Mucosa of gallbladder (tissue), 1 donor: ENCODE results near the gene SNX25. TPM values are rescaled to one million over a fixed set of nuclear protein-coding genes. Genes with fewer than 3 reads are reported as not detected.
"Not testable (repeated sequence)": the region's sequence is repeated elsewhere in the genome, so short reads cannot be mapped to it uniquely, and the experiment has no call there.

ENCODE experiments used
- DNase-seq: peaks from one replicate; pipeline ENCODE4 v3.0.0-alpha.2; 2020; ENCODE audit warnings: low spot score
- total RNA-seq: library from RNA; stranded (reverse); gene quantifications from one replicate; pipeline ENCODE4 v1.2.1, GENCODE V29; 2021
- donor health status: DM: no; HTN: no; CAD: no.

Gene SNX25
- total RNA-seq, 1 donor from 2014 or later: 18.8 TPM

- DNase-seq: not testable (repeated sequence)
These were observed 4.3 kb upstream of the SNX25 start for GRCh38 chr4:185205073-185205472.

GRCh38 chr4:185205697-185206342 lies 3.6 kb upstream of the SNX25 start:
- DNase-seq: no peak

GRCh38 chr4:185207466-185207865 lies 1.9 kb upstream of the SNX25 start:
- DNase-seq: no peak

- not testable (repeated sequence) for DNase-seq
These were observed 379 bp downstream of the SNX25 start for GRCh38 chr4:185209852-185210101.

DNA sequence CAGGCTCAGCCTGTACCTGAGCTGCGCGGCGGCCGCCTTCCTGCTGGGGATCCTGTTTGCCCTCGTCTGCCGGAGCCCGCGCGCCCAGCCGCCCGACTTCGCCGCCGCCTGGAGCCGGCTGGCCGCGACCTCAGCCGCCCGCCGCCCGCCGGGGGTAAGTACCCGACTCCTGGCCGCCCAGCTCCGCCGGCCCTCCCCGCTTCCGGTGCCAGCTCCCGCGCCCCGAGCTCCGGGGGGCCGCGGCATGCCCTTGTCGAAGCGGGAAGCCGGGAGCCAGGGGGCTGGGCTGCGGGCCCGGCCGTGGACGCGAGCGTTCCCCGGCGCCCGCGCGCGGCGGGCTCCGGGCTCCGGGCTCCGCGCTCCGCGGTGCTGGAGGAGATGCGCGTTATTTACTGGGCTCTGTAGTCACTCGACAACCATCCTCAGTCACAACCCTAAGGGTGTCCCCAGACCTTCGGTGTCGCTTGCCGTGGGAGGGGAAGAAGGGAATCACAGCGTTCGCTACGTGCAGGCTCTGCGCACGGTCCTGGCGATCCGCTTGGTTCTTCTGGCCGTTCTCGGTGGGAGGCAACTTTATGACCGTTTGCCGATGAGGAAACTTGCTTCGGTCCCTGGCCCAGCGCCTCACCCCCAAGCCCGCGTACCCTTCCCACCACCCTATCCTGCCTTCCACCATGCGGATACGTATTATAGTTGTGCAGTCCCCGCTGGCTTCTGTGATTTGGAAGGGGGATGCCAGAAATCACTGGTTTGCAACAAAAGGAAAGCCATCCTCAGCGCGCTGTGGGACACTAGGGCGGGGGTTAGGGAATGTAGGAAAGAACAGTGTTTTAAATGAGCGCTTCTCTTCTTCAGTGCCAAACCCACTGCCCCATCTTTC lies 944 bp downstream of the SNX25 start:
- DNase-seq: peak; percentile 51

GRCh38 chr4:185211035-185211434 lies 1.6 kb downstream of the SNX25 start:
- DNase-seq: no peak

GRCh38 chr4:185211641-185212040 lies 2.2 kb downstream of the SNX25 start:
- DNase-seq: no peak

GRCh38 chr4:185212581-185212980 lies 3.2 kb downstream of the SNX25 start:
- DNase-seq: no peak

DNA sequence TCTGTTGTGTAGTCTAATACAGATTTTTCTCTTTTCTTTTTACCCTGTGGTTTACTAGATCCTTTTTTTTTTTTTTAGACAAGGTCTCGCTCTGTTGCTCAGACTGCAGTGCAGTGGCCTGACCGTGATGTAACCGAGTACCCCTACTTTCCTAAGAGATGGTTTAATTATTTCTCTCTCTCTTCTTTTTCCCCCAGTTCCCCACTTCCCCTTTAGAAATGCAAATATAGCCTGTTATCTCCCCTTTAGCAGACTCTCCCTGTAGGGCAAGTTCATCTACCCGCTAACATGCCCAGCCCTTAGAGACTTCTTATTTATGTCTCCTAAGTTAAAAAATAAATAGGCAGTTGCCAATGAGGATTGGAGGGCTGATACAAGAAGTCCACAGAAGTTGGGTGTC lies 4.5 kb downstream of the SNX25 start:
- DNase-seq: no peak

GRCh38 chr4:185215261-185215660 lies 5.9 kb downstream of the SNX25 start:
- DNase-seq: no peak

DNA sequence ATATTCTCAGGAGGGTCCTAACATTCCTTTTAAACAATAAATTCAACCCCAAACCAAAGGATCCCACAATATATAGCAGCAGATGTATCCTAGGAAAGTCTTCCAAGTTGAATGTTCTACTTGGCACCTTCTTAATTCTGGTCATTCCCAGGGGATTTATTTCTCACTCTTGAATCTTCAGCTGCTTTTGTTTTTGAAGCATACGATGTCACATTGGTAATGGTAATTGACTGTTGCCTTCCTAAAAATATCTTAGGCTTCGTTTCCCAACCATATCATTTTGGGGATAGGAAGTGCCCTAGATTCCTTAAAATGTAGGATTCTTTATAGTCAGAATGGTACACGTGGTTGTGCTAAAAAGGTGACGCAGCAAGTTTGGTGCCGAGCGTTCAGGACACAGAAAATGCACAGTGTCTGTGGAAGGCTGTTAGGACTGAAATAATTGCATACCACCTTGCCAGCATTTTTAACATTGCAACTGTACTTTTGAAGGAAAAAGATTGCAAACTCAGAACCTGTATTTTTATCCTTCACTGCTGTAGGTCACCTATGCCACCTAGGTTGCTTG lies 8.1 kb downstream of the SNX25 start:
- DNase-seq: no peak

DNA sequence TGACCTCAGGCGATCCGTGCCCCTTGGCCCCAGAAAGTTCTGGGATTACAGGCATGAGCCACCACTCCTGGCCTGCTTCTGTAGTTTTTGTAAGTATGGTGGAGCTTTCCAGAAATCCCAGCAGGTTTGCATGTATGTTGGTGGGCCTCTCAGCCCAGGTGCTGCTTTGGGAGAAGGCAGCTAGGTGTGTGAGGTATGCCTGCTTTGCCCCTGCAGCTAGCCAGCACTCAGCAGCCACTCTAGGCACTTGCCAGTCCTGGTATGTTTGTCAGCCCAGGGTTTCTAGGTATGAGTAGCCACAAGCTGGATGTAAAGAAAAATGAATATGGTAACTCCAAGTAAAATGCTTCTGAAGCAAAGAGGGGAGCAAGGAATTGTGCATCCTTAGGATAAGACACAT lies 8.9 kb downstream of the SNX25 start:
- DNase-seq: no peak

GRCh38 chr4:185219551-185220344 lies 10.3 kb downstream of the SNX25 start:
- DNase-seq: peak; percentile 60

GRCh38 chr4:185221491-185221890 lies 12.1 kb downstream of the SNX25 start:
- no peak for DNase-seq

DNA sequence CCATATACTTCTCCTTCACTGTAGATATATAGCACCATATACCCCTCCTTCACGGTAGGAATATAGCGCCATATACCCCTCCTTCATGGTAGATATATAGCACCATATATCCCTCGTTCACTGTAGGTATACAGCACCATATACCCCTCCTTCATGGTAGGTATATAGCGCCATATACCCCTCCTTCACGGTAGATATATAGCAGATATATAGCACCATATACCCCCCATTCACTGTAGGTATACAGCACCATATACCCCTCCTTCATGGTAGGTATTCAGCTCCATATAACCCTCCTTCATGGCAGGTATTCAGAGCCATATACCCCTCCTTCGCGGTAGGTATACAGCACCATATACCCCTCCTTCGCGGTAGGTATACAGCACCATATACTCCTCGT lies 12.5 kb downstream of the SNX25 start:
- no peak for DNase-seq

DNA sequence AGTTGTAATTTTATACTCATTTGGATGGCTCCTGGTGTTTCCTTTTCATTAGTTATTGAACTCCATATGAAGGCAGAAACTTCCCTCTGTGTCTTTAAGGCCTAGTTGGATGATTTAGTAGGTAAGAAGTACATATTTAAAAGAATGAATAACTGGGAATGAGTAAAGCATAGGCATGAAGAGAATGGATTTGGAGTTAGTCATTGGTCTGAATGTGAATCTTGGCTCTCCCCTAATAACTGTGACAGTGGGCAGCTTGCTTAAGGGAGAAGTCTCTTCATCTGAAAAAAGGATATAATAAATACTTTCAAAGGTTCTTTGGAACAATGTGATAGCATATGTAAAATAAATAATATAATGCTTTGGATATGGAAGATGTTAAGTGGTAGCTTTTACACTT lies 13.2 kb downstream of the SNX25 start:
- no peak for DNase-seq

- no peak for DNase-seq
These were observed 15.2 kb downstream of the SNX25 start for GRCh38 chr4:185224597-185224996.

- no peak for DNase-seq
These were observed 16.5 kb downstream of the SNX25 start for GRCh38 chr4:185225940-185226339.

DNA sequence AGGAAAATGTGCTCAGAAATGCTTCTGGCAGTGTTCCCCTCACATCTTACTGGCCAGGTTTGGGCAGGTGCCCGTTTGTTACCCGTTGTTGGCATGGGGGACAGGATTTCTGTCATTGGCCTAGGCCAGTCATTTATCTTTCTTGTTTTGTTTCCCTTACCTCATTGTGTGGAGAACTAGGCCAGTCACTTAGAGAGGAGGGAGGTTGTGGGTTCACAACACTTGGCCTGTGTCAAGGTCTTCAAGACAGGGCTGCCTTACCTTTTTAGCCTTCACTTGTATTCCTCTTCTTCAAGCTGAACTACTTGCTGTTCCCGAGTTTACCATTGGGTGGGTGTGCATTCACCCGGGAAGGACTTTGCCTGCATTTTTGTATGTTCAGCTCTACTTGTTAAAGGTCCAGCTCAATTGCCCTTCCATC lies 17.7 kb downstream of the SNX25 start:
- no peak for DNase-seq

DNA sequence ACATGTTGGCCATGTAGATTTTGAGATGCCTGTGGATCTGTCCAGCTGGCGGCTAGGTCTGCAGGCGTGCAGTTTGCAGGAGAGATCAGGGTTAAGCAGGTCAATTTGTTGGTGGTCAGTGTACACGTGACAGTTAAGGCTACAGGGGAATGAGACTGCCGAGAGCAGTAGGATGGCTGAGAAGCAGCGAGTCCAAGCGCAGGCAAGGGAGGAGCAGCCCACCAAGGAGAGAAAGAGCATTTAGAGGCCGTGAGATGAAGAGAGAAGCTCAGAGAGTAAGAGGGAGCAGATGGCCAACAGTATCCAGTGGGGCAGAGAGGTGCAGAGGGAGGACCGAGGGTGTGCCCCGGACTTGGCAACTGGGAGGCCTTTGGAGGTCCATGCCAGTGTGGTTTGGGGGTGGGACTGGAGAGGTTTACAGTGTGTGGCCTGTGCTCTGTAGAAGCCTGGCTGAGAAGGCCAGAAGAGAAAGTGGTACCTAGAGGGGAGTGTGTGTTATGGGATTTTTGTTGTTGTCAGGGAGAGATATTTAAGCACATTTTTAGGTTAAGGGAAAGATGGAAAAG lies 18.4 kb downstream of the SNX25 start:
- DNase-seq: no peak

DNA sequence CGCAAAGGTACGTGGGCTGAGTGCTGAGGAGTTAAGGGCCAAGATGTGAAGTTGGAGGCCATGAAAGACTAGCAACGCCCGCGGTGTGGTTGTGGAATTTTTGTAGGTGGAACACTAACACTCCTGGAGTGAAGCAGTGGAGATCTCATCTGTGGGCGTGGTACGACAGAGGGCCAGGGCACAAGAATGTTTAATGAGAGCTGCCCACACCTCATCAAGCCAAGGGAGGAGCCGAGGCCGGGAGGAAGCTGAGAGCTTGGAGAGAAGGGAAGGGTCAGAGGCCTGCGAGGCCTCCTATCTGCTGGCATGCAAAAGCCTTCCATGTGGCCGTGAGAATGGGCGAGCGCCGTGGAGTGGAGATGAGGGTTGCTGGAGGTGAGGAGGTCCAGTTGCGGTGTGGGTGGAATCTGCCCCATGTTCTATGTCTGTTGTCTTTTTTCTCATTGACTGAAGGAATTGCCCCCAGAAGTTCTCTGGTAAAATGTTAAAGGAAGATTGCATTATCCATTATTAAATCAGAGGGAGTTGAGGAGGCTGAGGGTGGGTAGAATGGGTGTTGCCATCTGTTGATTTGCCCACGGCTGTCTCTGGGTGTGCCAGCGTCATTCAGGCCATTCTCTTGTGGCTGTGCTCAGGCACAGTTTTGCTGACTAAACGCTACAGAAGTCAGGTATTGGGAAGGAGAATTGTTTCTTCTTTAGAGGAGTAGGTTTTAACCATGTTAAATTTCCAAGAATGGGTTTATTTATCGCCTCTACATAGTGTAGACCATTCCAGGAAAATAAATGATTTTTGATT lies 19.8 kb downstream of the SNX25 start:
- no peak for DNase-seq
